GM12878 (cell line): ENCODE data around the gene SPATA20. TPM values are rescaled to one million over a fixed set of nuclear protein-coding genes. Genes with fewer than 3 reads are reported as not detected.

Source experiments
- ATAC-seq: fragments of 200-7000 bp; cut with Tn5 transposase; 3 replicates; pipeline ENCODE4 v1.9.1; 2020; ENCODE audit warnings: mild to moderate bottlenecking, moderate library complexity
- BruUV-seq: library from RNA; stranded (reverse); fragments of 400-500 nt; replicated peaks from 2 replicates; lab custom pipeline; 2021; lab: Mats Ljungman, UMichigan
- CTCF ChIA-PET: fragments of 300-600 bp; sonication (Branson Sonifier 250); formaldehyde crosslinking; extraction: SDS; loops from one replicate; lab custom pipeline; 2021; ENCODE audit warnings: inconsistent platforms; lab: Yijun Ruan, JAX
- POLR2A ChIA-PET: fragments of 350-600 bp; formaldehyde crosslinking; extraction: SDS; loops from one replicate; lab custom pipeline; 2021; ENCODE audit warnings: inconsistent platforms; lab: Charles Lee
- RAD21 ChIA-PET: fragments of 300-600 bp; sonication (Branson Sonifier 250); formaldehyde crosslinking; loops from one replicate; lab custom pipeline; 2023; ENCODE audit warnings: antibody characterized with exemption; ENCODE audit not compliant: unreplicated experiment; lab: Charles Lee
- SMC1A ChIA-PET: fragments of 300-600 bp; sonication (Branson Sonifier 250); formaldehyde crosslinking; loops from one replicate; lab custom pipeline; 2023; ENCODE audit not compliant: unreplicated experiment, uncharacterized antibody; lab: Charles Lee
- DNase-seq: peaks from one replicate; pipeline ENCODE4 v3.0.0-alpha.2; 2011; ENCODE audit warnings: low read depth, low spot score
- FAIRE-seq: peaks from 3 replicates; lab custom pipeline; 2011; peaks lifted over from hg19 to GRCh38; lab: Jason Lieb, UNC
- H2AFZ ChIP-seq: 2 replicates; pipeline ENCODE4 v1.6.0; 2011; ENCODE audit warnings: low read depth, low read length, control low read depth; ENCODE audit not compliant: control insufficient read depth
- H3K27ac ChIP-seq: 2 replicates; pipeline ENCODE4 v1.5.1; 2011; ENCODE audit warnings: control low read depth; ENCODE audit not compliant: control insufficient read depth, insufficient read depth
- H3K27me3 ChIP-seq, 2 experiments: replicated peaks in 1 of 2; 2 replicates each; pipeline versions ENCODE4 v1.6.0 to v1.6.1; 2011; ENCODE audit warnings: low read length in 1 of 2; ENCODE audit not compliant: control insufficient read depth in 2 of 2, insufficient read depth in 2 of 2
- H3K36me3 ChIP-seq, 2 experiments: 2 replicates each; pipeline ENCODE4 v1.5.1; 2011; ENCODE audit warnings: low read length in 1 of 2; ENCODE audit not compliant: control insufficient read depth in 2 of 2, insufficient read depth in 2 of 2
- H3K4me1 ChIP-seq: 2 replicates; pipeline ENCODE4 v1.6.1; 2011; ENCODE audit warnings: mild to moderate bottlenecking, low read length, moderate library complexity, mixed read lengths; ENCODE audit not compliant: control insufficient read depth, insufficient read depth
- H3K4me2 ChIP-seq: 2 replicates; pipeline ENCODE4 v1.6.0; 2011; ENCODE audit warnings: control low read depth; ENCODE audit not compliant: control insufficient read depth, insufficient read depth
- H3K4me3 ChIP-seq: fragments of 200-600 bp; sonication (generic); 2 replicates; pipeline ENCODE4 v1.5.1; 2016
- H3K79me2 ChIP-seq: 2 replicates; pipeline ENCODE4 v1.6.0; 2011; ENCODE audit warnings: low read length; ENCODE audit not compliant: control insufficient read depth, insufficient read depth
- H3K9ac ChIP-seq: 2 replicates; pipeline ENCODE4 v1.8.0; 2011; ENCODE audit warnings: low read length, control low read depth, mixed read lengths; ENCODE audit not compliant: control insufficient read depth, insufficient read depth
- H3K9me3 ChIP-seq: replicated peaks from 3 replicates; pipeline ENCODE4 v1.5.1; 2011; ENCODE audit warnings: mild to moderate bottlenecking, low read length; ENCODE audit not compliant: control insufficient read depth, insufficient read depth
- H4K20me1 ChIP-seq: 2 replicates; pipeline ENCODE4 v1.6.0; 2011; ENCODE audit not compliant: control insufficient read depth, insufficient read depth
- BCL11A ChIP-seq: IDR thresholded peaks from 2 replicates; pipeline ENCODE4 v1.6.1; 2011; ENCODE audit warnings: low read depth, low read length
- CHD1 ChIP-seq: IDR thresholded peaks from 2 replicates; pipeline ENCODE4 v1.6.1; 2012; ENCODE audit warnings: low read depth, low read length, improper control_type of control experiment
- FOXK2 ChIP-seq: fragments of 450-650 bp; IDR thresholded peaks from 2 replicates; pipeline ENCODE4 v1.6.1; 2017; ENCODE audit warnings: mild to moderate bottlenecking, moderate library complexity
- IKZF1 ChIP-seq: fragments of 450-650 bp; conservative IDR thresholded peaks from 2 replicates; pipeline ENCODE4 v1.6.1; 2017; ENCODE audit warnings: antibody characterized with exemption, mild to moderate bottlenecking
- IKZF2 ChIP-seq, 2 experiments: fragments of 450-650 bp; IDR thresholded peaks; 2 replicates each; pipeline ENCODE4 v1.6.1; 2017; ENCODE audit warnings: mild to moderate bottlenecking in 2 of 2, moderate library complexity in 2 of 2
- NFYB ChIP-seq: IDR thresholded peaks from 2 replicates; pipeline ENCODE4 v1.6.1; 2011; ENCODE audit warnings: low read depth, mild to moderate bottlenecking, low read length, improper control_type of control experiment, moderate library complexity; ENCODE audit not compliant: insufficient read depth
- NKRF ChIP-seq: fragments of 450-650 bp; conservative IDR thresholded peaks from 2 replicates; pipeline ENCODE4 v1.6.1; 2017; ENCODE audit warnings: mild to moderate bottlenecking, moderate library complexity
- NR2C2 ChIP-seq: IDR thresholded peaks from 2 replicates; pipeline ENCODE4 v1.6.1; 2011; ENCODE audit warnings: borderline replicate concordance, low read depth; ENCODE audit not compliant: control insufficient read depth, insufficient read length
- NR2F1 ChIP-seq: fragments of 450-650 bp; conservative IDR thresholded peaks from 2 replicates; pipeline ENCODE4 v1.6.1; 2017; ENCODE audit warnings: mild to moderate bottlenecking
- PKNOX1 ChIP-seq: fragments of 450-650 bp; IDR thresholded peaks from 2 replicates; pipeline ENCODE4 v1.6.1; 2016; ENCODE audit warnings: mild to moderate bottlenecking
- POLR2AphosphoS5 ChIP-seq: IDR thresholded peaks from 2 replicates; pipeline ENCODE4 v1.6.1; 2011; ENCODE audit warnings: mild to moderate bottlenecking, low read length, inconsistent platforms
- SIX5 ChIP-seq: IDR thresholded peaks from 2 replicates; pipeline ENCODE4 v1.6.1; 2011; ENCODE audit warnings: mild to moderate bottlenecking, low read depth, low read length, moderate library complexity; ENCODE audit not compliant: severe bottlenecking
- SREBF2 ChIP-seq: IDR thresholded peaks from 2 replicates; pipeline ENCODE4 v1.6.1; 2012; ENCODE audit warnings: mild to moderate bottlenecking, low read length
- ZNF24 ChIP-seq: fragments of 450-650 bp; IDR thresholded peaks from 2 replicates; pipeline ENCODE4 v1.6.1; 2017; ENCODE audit warnings: antibody characterized with exemption, mild to moderate bottlenecking
- WGBS: methylation state at CpG from one replicate; pipeline ENCODE4 v1.1.6; 2016; ENCODE audit warnings: low lambda C conversion rate; ENCODE audit not compliant: insufficient replicate concordance, insufficient coverage; ENCODE audit errors: missing lambda C conversion rate; 5-methylcytosine and 5-hydroxymethylcytosine counted together
- in situ Hi-C: fragments of 300-500 bp; cut with MboI; formaldehyde crosslinking; loops from 9 replicates; pipeline ENCODE4 v1.14.3; 2018; ENCODE audit warnings: mixed read lengths
- intact Hi-C: fragments of 100-400 bp; cut with micrococcal nuclease; formaldehyde crosslinking; loops from one replicate; pipeline ENCODE4 v1.14.2; 2022; ENCODE audit not compliant: unreplicated experiment
- polyA plus RNA-seq, 11 experiments: library from polyadenylated mRNA; depleted of rRNA in 4 of 11; unstranded in 6 of 11; stranded (reverse) in 5 of 11; fragments of >200 nt; fragmentation: Nextera tagmentation in 4 of 11; fragmentation: Illumina TruSeq in 1 of 11; extraction: Ambion mirVana in 4 of 11; extraction: Trizol in 1 of 11; gene quantifications; 1 replicate in 1 of 11; 2 replicates in 10 of 11; pipeline versions ENCODE4 v1.2.1 to v1.2.3, GENCODE V29; 2011 to 2016; ENCODE audit warnings: inconsistent platforms in 2 of 11, missing spikeins in 2 of 11, low read depth in 1 of 11
- total RNA-seq, 4 experiments: library from RNA; depleted of rRNA in 3 of 4; stranded (reverse); fragments of >200 nt in 3 of 4; fragmentation: Illumina TruSeq in 1 of 4; extraction: Trizol in 1 of 4; gene quantifications; 2 replicates each; pipeline versions ENCODE4 v1.2.1 to v1.2.3, GENCODE V29; 2013 to 2021

The SPATA20 gene
- total and polyA plus RNA-seq, 10 of the 15 experiments (the other 5 are each of a cell fraction or from before 2014, with no cell fraction given) = 2.1 to 69.8 (median 26.6) TPM

GRCh38 chr17:50582741-50583140 is 35.8 kb downstream of the SPATA20 start:
- ChIA-PET CTCF (interaction anchor here (1.3 kb wide), 1 partner anchor 200 kb away, joined by 3 read pairs; no protein-coding TSS in a partner anchor), RAD21 (no interaction called here), POLR2A (no interaction called here), SMC1A (no interaction called here)
- Histone ChIP-seq H2AFZ (no peak overlapping the region), H3K4me3 (no peak overlapping the region), H3K27ac (no peak overlapping the region), H3K4me1 (no peaks in the 10 kb centered on the region), H3K4me2 (no peak overlapping the region), H3K9ac (no peak overlapping the region), H3K27me3 (peaks cover 2 to 6% of the 10 kb centered on the region in 2 experiments; a peak in 2 of 4 replicates), H3K79me2 (no peaks in the 10 kb centered on the region), H3K9me3 (no peaks in the 10 kb centered on the region), H4K20me1 (no peaks in the 10 kb centered on the region), H3K36me3 (no peaks in the 10 kb centered on the region)
- 0% methylated on average over 2 of the region's 2 CpGs for WGBS
- in situ Hi-C loops (no loop called here), intact Hi-C loops (no loop called here)
- DNase-seq = no peak
- no TSS peak for BruUV-seq
- TF ChIP-seq CHD1 (no peak), NR2C2 (no peak), IKZF1 (no peak), POLR2AphosphoS5 (no peak), SIX5 (no peak), SREBF2 (no peak)
- no peak for FAIRE-seq
- no peak for ATAC-seq

GRCh38 chr17:50583641-50584040 is 36.7 kb downstream of the SPATA20 start:
- H3K4me3 ChIP-seq = no peak overlapping the region
- TF ChIP-seq IKZF2 (IDR thresholded peaks at IDR 0.05) (no peak), ZNF24 (no peak), FOXK2 (no peak), PKNOX1 (peak; percentile 46), BCL11A (no peak), NFYB (0 out of 2 replicates have a peak, but pooled peaks have one; percentile 27), NR2F1 (no peak), NKRF (no peak)
- H3K4me2 ChIP-seq = no peak overlapping the region
- no peaks in the 10 kb centered on the region for H4K20me1 ChIP-seq
- intact Hi-C loops (no loop called here), in situ Hi-C loops (no loop called here)
- peaks cover 2 to 4% of the 10 kb centered on the region in 2 experiments; a peak in 2 of 4 replicates for H3K27me3 ChIP-seq
- SMC1A ChIA-PET = no interaction called here
- POLR2A ChIA-PET = no interaction called here
- CTCF ChIA-PET = no interaction called here
- no peak overlapping the region for H3K9ac ChIP-seq
- FAIRE-seq (no peak), ATAC-seq (peak; percentile 57; the same call in 2 of the 3 replicates), DNase-seq (no peak)
- RAD21 ChIA-PET = no interaction called here
- no peaks in the 10 kb centered on the region for H3K36me3 ChIP-seq
- H3K79me2 ChIP-seq = no peaks in the 10 kb centered on the region
- BruUV-seq = no TSS peak
- 16% methylated on average over 7 of the region's 7 CpGs for WGBS
- no peaks in the 10 kb centered on the region for H3K4me1 ChIP-seq
- no peaks in the 10 kb centered on the region for H3K9me3 ChIP-seq
- no peak overlapping the region for H3K27ac ChIP-seq
- no peak overlapping the region for H2AFZ ChIP-seq
